ENCODE measurements around the gene TGFA.

DNA sequence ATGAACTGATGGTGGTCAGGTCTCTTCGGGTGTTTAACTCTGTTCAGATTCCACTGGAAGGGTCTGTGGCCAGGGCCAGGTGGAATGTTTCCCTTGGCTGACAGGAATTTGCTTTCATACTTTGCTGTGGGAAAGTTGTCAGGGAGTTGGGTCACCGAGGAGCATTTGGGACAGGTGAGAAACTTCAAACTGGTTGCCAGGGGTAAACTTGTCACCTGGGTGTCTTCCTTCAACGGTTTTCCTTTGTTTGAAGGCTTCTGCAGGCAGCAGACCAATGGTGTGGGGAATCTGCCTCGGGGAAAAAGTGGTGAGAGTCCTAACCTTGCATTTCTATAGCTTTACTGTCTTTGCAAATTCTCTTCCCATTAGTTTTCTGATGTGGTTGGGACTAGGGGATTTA lies 92.2 kb downstream of the TGFA start:
- TF ChIP-seq, protein P1, sequence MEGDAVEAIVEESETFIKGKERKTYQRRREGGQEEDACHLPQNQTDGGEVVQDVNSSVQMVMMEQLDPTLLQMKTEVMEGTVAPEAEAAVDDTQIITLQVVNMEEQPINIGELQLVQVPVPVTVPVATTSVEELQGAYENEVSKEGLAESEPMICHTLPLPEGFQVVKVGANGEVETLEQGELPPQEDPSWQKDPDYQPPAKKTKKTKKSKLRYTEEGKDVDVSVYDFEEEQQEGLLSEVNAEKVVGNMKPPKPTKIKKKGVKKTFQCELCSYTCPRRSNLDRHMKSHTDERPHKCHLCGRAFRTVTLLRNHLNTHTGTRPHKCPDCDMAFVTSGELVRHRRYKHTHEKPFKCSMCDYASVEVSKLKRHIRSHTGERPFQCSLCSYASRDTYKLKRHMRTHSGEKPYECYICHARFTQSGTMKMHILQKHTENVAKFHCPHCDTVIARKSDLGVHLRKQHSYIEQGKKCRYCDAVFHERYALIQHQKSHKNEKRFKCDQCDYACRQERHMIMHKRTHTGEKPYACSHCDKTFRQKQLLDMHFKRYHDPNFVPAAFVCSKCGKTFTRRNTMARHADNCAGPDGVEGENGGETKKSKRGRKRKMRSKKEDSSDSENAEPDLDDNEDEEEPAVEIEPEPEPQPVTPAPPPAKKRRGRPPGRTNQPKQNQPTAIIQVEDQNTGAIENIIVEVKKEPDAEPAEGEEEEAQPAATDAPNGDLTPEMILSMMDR (conservative IDR thresholded peaks at IDR 0.05; ENCODE audit: low read depth in 2 of 2), result no peak
- TF ChIP-seq, protein P2, sequence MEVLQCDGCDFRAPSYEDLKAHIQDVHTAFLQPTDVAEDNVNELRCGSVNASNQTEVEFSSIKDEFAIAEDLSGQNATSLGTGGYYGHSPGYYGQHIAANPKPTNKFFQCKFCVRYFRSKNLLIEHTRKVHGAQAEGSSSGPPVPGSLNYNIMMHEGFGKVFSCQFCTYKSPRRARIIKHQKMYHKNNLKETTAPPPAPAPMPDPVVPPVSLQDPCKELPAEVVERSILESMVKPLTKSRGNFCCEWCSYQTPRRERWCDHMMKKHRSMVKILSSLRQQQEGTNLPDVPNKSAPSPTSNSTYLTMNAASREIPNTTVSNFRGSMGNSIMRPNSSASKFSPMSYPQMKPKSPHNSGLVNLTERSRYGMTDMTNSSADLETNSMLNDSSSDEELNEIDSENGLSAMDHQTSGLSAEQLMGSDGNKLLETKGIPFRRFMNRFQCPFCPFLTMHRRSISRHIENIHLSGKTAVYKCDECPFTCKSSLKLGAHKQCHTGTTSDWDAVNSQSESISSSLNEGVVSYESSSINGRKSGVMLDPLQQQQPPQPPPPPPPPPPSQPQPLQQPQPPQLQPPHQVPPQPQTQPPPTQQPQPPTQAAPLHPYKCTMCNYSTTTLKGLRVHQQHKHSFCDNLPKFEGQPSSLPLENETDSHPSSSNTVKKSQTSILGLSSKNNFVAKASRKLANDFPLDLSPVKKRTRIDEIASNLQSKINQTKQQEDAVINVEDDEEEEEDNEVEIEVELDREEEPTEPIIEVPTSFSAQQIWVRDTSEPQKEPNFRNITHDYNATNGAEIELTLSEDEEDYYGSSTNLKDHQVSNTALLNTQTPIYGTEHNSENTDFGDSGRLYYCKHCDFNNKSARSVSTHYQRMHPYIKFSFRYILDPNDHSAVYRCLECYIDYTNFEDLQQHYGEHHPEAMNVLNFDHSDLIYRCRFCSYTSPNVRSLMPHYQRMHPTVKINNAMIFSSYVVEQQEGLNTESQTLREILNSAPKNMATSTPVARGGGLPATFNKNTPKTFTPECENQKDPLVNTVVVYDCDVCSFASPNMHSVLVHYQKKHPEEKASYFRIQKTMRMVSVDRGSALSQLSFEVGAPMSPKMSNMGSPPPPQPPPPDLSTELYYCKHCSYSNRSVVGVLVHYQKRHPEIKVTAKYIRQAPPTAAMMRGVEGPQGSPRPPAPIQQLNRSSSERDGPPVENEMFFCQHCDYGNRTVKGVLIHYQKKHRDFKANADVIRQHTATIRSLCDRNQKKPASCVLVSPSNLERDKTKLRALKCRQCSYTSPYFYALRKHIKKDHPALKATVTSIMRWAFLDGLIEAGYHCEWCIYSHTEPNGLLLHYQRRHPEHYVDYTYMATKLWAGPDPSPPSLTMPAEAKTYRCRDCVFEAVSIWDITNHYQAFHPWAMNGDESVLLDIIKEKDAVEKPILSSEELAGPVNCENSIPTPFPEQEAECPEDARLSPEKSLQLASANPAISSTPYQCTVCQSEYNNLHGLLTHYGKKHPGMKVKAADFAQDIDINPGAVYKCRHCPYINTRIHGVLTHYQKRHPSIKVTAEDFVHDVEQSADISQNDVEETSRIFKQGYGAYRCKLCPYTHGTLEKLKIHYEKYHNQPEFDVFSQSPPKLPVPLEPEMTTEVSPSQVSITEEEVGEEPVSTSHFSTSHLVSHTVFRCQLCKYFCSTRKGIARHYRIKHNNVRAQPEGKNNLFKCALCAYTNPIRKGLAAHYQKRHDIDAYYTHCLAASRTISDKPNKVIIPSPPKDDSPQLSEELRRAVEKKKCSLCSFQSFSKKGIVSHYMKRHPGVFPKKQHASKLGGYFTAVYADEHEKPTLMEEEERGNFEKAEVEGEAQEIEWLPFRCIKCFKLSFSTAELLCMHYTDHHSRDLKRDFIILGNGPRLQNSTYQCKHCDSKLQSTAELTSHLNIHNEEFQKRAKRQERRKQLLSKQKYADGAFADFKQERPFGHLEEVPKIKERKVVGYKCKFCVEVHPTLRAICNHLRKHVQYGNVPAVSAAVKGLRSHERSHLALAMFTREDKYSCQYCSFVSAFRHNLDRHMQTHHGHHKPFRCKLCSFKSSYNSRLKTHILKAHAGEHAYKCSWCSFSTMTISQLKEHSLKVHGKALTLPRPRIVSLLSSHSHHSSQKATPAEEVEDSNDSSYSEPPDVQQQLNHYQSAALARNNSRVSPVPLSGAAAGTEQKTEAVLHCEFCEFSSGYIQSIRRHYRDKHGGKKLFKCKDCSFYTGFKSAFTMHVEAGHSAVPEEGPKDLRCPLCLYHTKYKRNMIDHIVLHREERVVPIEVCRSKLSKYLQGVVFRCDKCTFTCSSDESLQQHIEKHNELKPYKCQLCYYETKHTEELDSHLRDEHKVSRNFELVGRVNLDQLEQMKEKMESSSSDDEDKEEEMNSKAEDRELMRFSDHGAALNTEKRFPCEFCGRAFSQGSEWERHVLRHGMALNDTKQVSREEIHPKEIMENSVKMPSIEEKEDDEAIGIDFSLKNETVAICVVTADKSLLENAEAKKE (CRISPR knock-in tag; IDR thresholded peaks at IDR 0.05), result no peak
- TF ChIP-seq POLR2AphosphoS5 (IDR thresholded peaks at IDR 0.05; ENCODE audit: low read depth) (no peak), EZH2phosphoT487 (IDR thresholded peaks at IDR 0.05; ENCODE audit: unreplicated experiment) (no peak), EZH2 (IDR thresholded peaks at IDR 0.05; ENCODE audit: low read depth, unreplicated experiment) (no peak), NANOG (IDR thresholded peaks at IDR 0.05; ENCODE audit: borderline replicate concordance) (no peak)
